Endothelial cell of umbilical vein (primary cell): Measurements from ENCODE around the gene FAM221B. TPM values are rescaled to one million over a fixed set of nuclear protein-coding genes. Genes with fewer than 3 reads are reported as not detected.

Experiments
- BruUV-seq: library from RNA; stranded (reverse); fragments of 400-500 nt; replicated peaks from 2 replicates; lab custom pipeline; 2021; lab: Mats Ljungman, UMichigan
- CTCF ChIA-PET: fragments of 300-600, 350-600 bp; sonication (Branson Sonifier 250); formaldehyde crosslinking; loops from one replicate; lab custom pipeline; 2021; ENCODE audit warnings: antibody characterized with exemption, inconsistent platforms; lab: Charles Lee
- POLR2A ChIA-PET: fragments of 300-600, 350-600 bp; sonication (Branson Sonifier 250); formaldehyde crosslinking; loops from one replicate; lab custom pipeline; 2021; ENCODE audit warnings: antibody characterized with exemption, inconsistent platforms; lab: Charles Lee
- DNase-seq: peaks from one replicate; pipeline ENCODE4 v3.0.0-alpha.2; 2011; ENCODE audit warnings: low read depth, low spot score
- FAIRE-seq: peaks from 2 replicates; lab custom pipeline; 2011; peaks lifted over from hg19 to GRCh38; lab: Jason Lieb, UNC
- H2AFZ ChIP-seq: 2 replicates; pipeline ENCODE4 v1.6.0; 2012; ENCODE audit warnings: low read depth, low read length, control low read depth, inconsistent platforms
- H3K27ac ChIP-seq: 2 replicates; pipeline ENCODE4 v1.5.1; 2011; ENCODE audit warnings: low read depth, mild to moderate bottlenecking, control low read depth, low read length, moderate library complexity; ENCODE audit not compliant: insufficient read depth
- H3K27me3 ChIP-seq, 2 experiments: 2 replicates each; pipeline versions ENCODE4 v1.6.0 to v1.6.1; 2011; ENCODE audit warnings: low read length in 2 of 2, mixed read lengths in 1 of 2; ENCODE audit not compliant: control insufficient read depth in 2 of 2, insufficient read depth in 2 of 2
- H3K36me3 ChIP-seq, 2 experiments: 2 replicates in 1 of 2; 3 replicates in 1 of 2; pipeline ENCODE4 v1.5.1; 2011; ENCODE audit warnings: low read length in 2 of 2, mild to moderate bottlenecking in 1 of 2, moderate library complexity in 1 of 2; ENCODE audit not compliant: control insufficient read depth in 2 of 2, insufficient read depth in 2 of 2; ENCODE audit errors: extremely low read depth in 1 of 2
- H3K4me1 ChIP-seq: 3 replicates; pipeline ENCODE4 v1.5.1; 2011; ENCODE audit warnings: mild to moderate bottlenecking, low read length; ENCODE audit not compliant: control insufficient read depth, insufficient read depth; ENCODE audit errors: extremely low read depth
- H3K4me2 ChIP-seq: 2 replicates; pipeline ENCODE4 v1.6.1; 2011; ENCODE audit warnings: low read length, control low read depth, mixed read lengths; ENCODE audit not compliant: insufficient read depth
- H3K4me3 ChIP-seq, 3 experiments: fragments of 200-600 bp in 1 of 3; sonication (generic), shearing (Covaris generic) in 1 of 3; replicated peaks in 1 of 3; 2 replicates each; pipeline ENCODE4 v1.5.1; 2011 to 2016; ENCODE audit warnings: control low read depth in 3 of 3, low read length in 3 of 3, mild to moderate bottlenecking in 2 of 3, inconsistent platforms in 1 of 3, low read depth in 1 of 3, moderate library complexity in 1 of 3; ENCODE audit not compliant: insufficient read depth in 1 of 3
- H3K79me2 ChIP-seq: 2 replicates; pipeline ENCODE4 v1.6.0; 2012; ENCODE audit warnings: low read length, inconsistent platforms; ENCODE audit not compliant: control insufficient read depth, insufficient read depth
- H3K9ac ChIP-seq: replicated peaks from 2 replicates; pipeline ENCODE3; 2011; ENCODE audit warnings: low read length, control low read depth; ENCODE audit not compliant: insufficient read depth; ENCODE audit errors: extremely low read depth
- H3K9me1 ChIP-seq: replicated peaks from 3 replicates; pipeline ENCODE4 v1.6.0; 2011; ENCODE audit warnings: mild to moderate bottlenecking, low read length; ENCODE audit not compliant: control insufficient read depth, insufficient read depth; ENCODE audit errors: extremely low read depth
- H3K9me3 ChIP-seq: replicated peaks from 2 replicates; pipeline ENCODE4 v1.5.1; 2012; ENCODE audit warnings: low read length, inconsistent platforms; ENCODE audit not compliant: control insufficient read depth, insufficient read depth
- H4K20me1 ChIP-seq: replicated peaks from 2 replicates; pipeline ENCODE3; 2011; ENCODE audit warnings: mild to moderate bottlenecking, low read length; ENCODE audit not compliant: control insufficient read depth, insufficient read depth; ENCODE audit errors: extremely low read depth
- EZH2 ChIP-seq: IDR thresholded peaks from 2 replicates; pipeline ENCODE4 v1.6.1; 2012; ENCODE audit warnings: borderline replicate concordance, low read depth, mild to moderate bottlenecking, moderate library complexity, low read length, inconsistent platforms; ENCODE audit not compliant: severe bottlenecking
- FOS ChIP-seq: IDR thresholded peaks from 2 replicates; pipeline ENCODE4 v1.6.1; 2011; ENCODE audit warnings: mild to moderate bottlenecking, low read length, moderate library complexity, borderline replicate concordance; ENCODE audit not compliant: insufficient read depth
- GATA2 ChIP-seq: IDR thresholded peaks from 2 replicates; pipeline ENCODE4 v1.7.0; 2011; ENCODE audit warnings: low read depth, mild to moderate bottlenecking, moderate library complexity, mixed read lengths, low read length; ENCODE audit not compliant: insufficient read length, insufficient read depth
- JUN ChIP-seq: IDR thresholded peaks from 2 replicates; pipeline ENCODE4 v1.6.1; 2011; ENCODE audit warnings: borderline replicate concordance, low read depth; ENCODE audit not compliant: insufficient read length, insufficient read depth
- POLR2A ChIP-seq: IDR thresholded peaks from 2 replicates; pipeline ENCODE4 v1.6.1; 2012; ENCODE audit warnings: low read depth, mild to moderate bottlenecking, control low read depth, low read length
- POLR2AphosphoS5 ChIP-seq: IDR thresholded peaks from 2 replicates; pipeline ENCODE4 v1.6.1; 2012; ENCODE audit warnings: low read depth, mild to moderate bottlenecking, control low read depth, low read length, moderate library complexity; ENCODE audit not compliant: insufficient read depth
- dilution Hi-C: fragments of 300-500 bp; cut with MboI; formaldehyde crosslinking; loops from one replicate; pipeline ENCODE4 v1.15.0; 2019; ENCODE audit warnings: low sequenced_read_pairs; ENCODE audit not compliant: extremely low pct_ligation_motif_present
- intact Hi-C: fragments of 100-400 bp; cut with micrococcal nuclease; formaldehyde crosslinking; loops from one replicate; pipeline ENCODE4 v1.10.0; 2022
- polyA plus RNA-seq, 4 experiments: library from polyadenylated mRNA; depleted of rRNA in 3 of 4; stranded (reverse) in 3 of 4; unstranded in 1 of 4; fragments of >200 nt; gene quantifications; 2 replicates each; pipeline versions ENCODE4 v1.2.1 to v1.2.3, GENCODE V29; 2011 to 2012; ENCODE audit warnings: missing spikeins in 1 of 4
- total RNA-seq: library from RNA; stranded (reverse); gene quantifications from 2 replicates; pipeline ENCODE4 v1.2.3, GENCODE V29; 2021
- TF ChIP-seq, protein P1 (sequence below): IDR thresholded peaks from 2 replicates; pipeline ENCODE4 v1.6.1; 2011; ENCODE audit not compliant: insufficient read depth, insufficient read length
- TF ChIP-seq, protein P2 (sequence below), 2 donors: IDR thresholded peaks; 1 replicate in 1 of 2; 2 replicates in 1 of 2; pipeline ENCODE4 v1.5.1; 2011; ENCODE audit warnings: low read length in 2 of 2, mild to moderate bottlenecking in 2 of 2, moderate library complexity in 2 of 2, control low read depth in 1 of 2, inconsistent platforms in 1 of 2, low read depth in 1 of 2; ENCODE audit not compliant: insufficient read depth in 1 of 2; ENCODE audit errors: extremely low read depth in 1 of 2

FAM221B gene
- total and polyA plus RNA-seq, 2 donors (not counting 3 experiments of a cell fraction or from before 2014, with no cell fraction given), result not detected

DNA sequence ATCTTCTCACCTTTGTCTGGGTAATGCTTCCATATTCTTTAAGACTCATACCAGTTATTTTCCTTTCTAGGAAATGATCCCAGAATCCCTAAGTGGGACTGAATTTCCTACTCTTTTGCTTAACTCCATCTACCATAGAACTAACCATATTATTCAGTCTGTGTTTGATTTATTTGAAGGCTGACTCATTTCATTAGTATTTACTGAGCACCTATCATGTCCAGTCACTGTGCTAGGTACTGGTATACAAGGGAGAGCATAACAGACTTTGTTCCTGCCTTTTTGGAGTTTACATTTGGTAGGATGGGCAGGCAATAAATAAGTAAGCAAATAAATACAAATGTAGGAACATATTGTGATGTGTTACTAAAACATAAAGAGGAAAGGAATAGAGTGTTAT lies 32.8 kb downstream of the FAM221B start:
- Histone ChIP-seq H4K20me1 (no peaks in the 10 kb centered on the region), H3K4me1 (peaks cover 41% of the 10 kb centered on the region), H3K4me2 (no peak overlapping the region), H3K4me3 (no peak overlapping the region), H3K27ac (no peak overlapping the region), H3K9ac (no peak overlapping the region), H3K9me3 (no peaks in the 10 kb centered on the region), H3K79me2 (peaks cover 7% of the 10 kb centered on the region), H2AFZ (no peak overlapping the region), H3K9me1 (no peaks in the 10 kb centered on the region), H3K27me3 (no peaks in the 10 kb centered on the region), H3K36me3 (no peaks in the 10 kb centered on the region)
- BruUV-seq, result no TSS peak
- FAIRE-seq (no peak), DNase-seq (no peak)
- dilution Hi-C loops (no loop called here), intact Hi-C loops (no loop called here)
- POLR2A ChIA-PET, result interaction anchor here (0.6 kb wide), 1 partner anchor 33 kb away, joined by 5 read pairs; the partner anchor contains the start of genes FAM221B and TMEM8B
- TF ChIP-seq GATA2 (no peak), POLR2A (no peak), POLR2AphosphoS5 (no peak), JUN (no peak), FOS (no peak), EZH2 (no peak)
- TF ChIP-seq, protein P1, sequence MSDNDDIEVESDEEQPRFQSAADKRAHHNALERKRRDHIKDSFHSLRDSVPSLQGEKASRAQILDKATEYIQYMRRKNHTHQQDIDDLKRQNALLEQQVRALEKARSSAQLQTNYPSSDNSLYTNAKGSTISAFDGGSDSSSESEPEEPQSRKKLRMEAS, result no peak
- TF ChIP-seq, protein P2, sequence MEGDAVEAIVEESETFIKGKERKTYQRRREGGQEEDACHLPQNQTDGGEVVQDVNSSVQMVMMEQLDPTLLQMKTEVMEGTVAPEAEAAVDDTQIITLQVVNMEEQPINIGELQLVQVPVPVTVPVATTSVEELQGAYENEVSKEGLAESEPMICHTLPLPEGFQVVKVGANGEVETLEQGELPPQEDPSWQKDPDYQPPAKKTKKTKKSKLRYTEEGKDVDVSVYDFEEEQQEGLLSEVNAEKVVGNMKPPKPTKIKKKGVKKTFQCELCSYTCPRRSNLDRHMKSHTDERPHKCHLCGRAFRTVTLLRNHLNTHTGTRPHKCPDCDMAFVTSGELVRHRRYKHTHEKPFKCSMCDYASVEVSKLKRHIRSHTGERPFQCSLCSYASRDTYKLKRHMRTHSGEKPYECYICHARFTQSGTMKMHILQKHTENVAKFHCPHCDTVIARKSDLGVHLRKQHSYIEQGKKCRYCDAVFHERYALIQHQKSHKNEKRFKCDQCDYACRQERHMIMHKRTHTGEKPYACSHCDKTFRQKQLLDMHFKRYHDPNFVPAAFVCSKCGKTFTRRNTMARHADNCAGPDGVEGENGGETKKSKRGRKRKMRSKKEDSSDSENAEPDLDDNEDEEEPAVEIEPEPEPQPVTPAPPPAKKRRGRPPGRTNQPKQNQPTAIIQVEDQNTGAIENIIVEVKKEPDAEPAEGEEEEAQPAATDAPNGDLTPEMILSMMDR (IDR thresholded peaks at IDR 0.05; ENCODE audit: extremely low read depth in 1 of 2, insufficient read depth in 1 of 2, low read depth in 1 of 2, low read length in 2 of 2), result no peak
- CTCF ChIA-PET, result interaction anchor here (1.1 to 1.4 kb wide), 3 partner anchors 20 to 87 kb away, joined by 3 to 5 read pairs (median 5); no protein-coding TSS in a partner anchor
